Kidney (tissue), 14 donors: ENCODE data around the gene ELOVL1. TPM values are rescaled to one million over a fixed set of nuclear protein-coding genes. Genes with fewer than 3 reads are reported as not detected.
A peak's percentile ranks its signal among the peaks of the same experiment; 100 is the strongest.
"Not testable (repeated sequence)": the region's sequence is repeated elsewhere in the genome, so short reads cannot be mapped to it uniquely, and the experiment has no call there.

Experiments used
- DNase-seq, 5 donors: peaks; one replicate each; pipeline ENCODE4 v3.0.0-alpha.2; 2013 to 2020
- FAIRE-seq: peaks from 2 replicates; lab custom pipeline; 2012; peaks lifted over from hg19 to GRCh38; lab: Jason Lieb, UNC
- H3K27ac ChIP-seq, 2 donors: one replicate each; pipeline ENCODE4 v1.7.0; 2013; ENCODE audit warnings: low read depth in 2 of 2, low read length in 2 of 2, inconsistent platforms in 1 of 2
- H3K27me3 ChIP-seq: one replicate; pipeline ENCODE4 v1.7.1; 2013; ENCODE audit warnings: low read length, inconsistent platforms; ENCODE audit not compliant: control insufficient read depth, insufficient read depth
- H3K36me3 ChIP-seq, 3 donors: one replicate each; pipeline versions ENCODE4 v1.7.0 to v1.7.1; 2013; ENCODE audit warnings: low read length in 3 of 3, control low read depth in 1 of 3, inconsistent platforms in 1 of 3; ENCODE audit not compliant: insufficient read depth in 3 of 3, control insufficient read depth in 2 of 3
- H3K4me1 ChIP-seq, 3 donors: one replicate each; pipeline versions ENCODE4 v1.7.0 to v1.7.1; 2013; ENCODE audit warnings: low read length in 3 of 3, inconsistent platforms in 1 of 3, low read depth in 1 of 3; ENCODE audit not compliant: control insufficient read depth in 2 of 3, insufficient read depth in 2 of 3
- H3K4me3 ChIP-seq, 3 donors: one replicate each; pipeline versions ENCODE4 v1.7.0 to v1.8.1; 2013; ENCODE audit warnings: low read length in 3 of 3, control low read depth in 1 of 3, inconsistent platforms in 1 of 3
- H3K9ac ChIP-seq, 3 donors: one replicate each; pipeline versions ENCODE4 v1.7.0 to v1.7.1; 2013; ENCODE audit warnings: low read length in 3 of 3, control low read depth in 1 of 3, inconsistent platforms in 1 of 3
- H3K9me3 ChIP-seq, 3 donors: one replicate each; pipeline versions ENCODE4 v1.7.0 to v1.7.1; 2013; ENCODE audit warnings: low read length in 3 of 3, control low read depth in 1 of 3, inconsistent platforms in 1 of 3; ENCODE audit not compliant: control insufficient read depth in 2 of 3, insufficient read depth in 1 of 3
- intact Hi-C: fragments of 100-400 bp; cut with DNase I; formaldehyde crosslinking; loops from one replicate; pipeline ENCODE4 v1.11.1; 2022
- polyA plus RNA-seq: library from polyadenylated mRNA; stranded (reverse); fragments of 350-450 nt; fragmentation: Illumina TruSeq; extraction: RNeasy Lipid Tissue Mini Kit (QIAGEN cat#74804); gene quantifications from one replicate; pipeline ENCODE4 v1.2.3, GENCODE V29; 2014; ENCODE audit warnings: low read depth, low replicate concordance; ENCODE audit not compliant: insufficient read depth
- total RNA-seq: library from RNA; stranded (reverse); fragmentation: NEBNext Ultra II Directional; extraction: Animal tissue kit (Norgen Biotek cat#: 25700); gene quantifications from one replicate; pipeline ENCODE4 v1.2.1, GENCODE V29; 2021
- TF ChIP-seq, protein P1 (sequence below): IDR thresholded peaks from 3 replicates; pipeline ENCODE4 v1.5.1; 2012; ENCODE audit warnings: mild to moderate bottlenecking, moderate library complexity, borderline replicate concordance; ENCODE audit not compliant: insufficient read depth; ENCODE audit errors: extremely low read depth
- donor health status: control.
- donor health status: control.
- donor health status: control.
- donor health status: control.
- donor health status: control.
- donor health status: DM: yes; HTN: yes; CAD: no.
- donor health status: Normal renal cell carcinoma (clear cell type).

The ELOVL1 gene
- total and polyA plus RNA-seq, 2 donors from 2014 or later, result 85.1 to 86.0 TPM

DNA sequence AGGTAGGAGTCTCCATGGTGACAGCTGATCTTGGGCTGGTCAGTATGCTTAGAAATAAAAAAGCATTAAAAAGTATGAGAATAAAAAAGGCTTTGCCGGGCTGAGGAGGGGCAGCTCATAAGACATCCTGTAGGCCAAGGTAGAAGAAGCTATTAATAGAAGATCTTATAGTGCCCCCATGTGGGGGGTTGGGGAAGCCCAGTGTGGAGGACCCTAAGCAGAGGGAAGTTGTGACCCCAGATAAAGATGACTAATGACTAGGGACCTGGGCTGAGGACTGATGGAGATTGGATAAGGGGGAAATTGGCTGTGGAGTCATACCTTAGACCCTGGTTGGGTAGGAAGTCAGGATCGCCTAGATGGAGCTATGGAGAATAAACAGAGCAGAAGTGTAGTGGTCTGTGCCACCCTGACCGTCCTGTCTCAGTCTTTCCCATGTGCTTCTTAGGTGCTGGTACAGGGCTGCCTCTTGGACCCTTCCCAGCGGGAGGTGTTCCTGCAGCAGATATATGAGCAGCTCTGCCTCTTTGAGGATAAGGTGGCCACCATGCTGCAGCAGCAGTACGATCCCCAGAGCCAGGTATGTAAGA, 46.9 kb upstream of the ELOVL1 start:
- FAIRE-seq, result no peak
- no peak overlapping the region for H3K4me3 ChIP-seq
- H3K36me3 ChIP-seq, result peaks cover 0 to 34% (median 11%) of the 10 kb centered on the region in 3 donors
- H3K9ac ChIP-seq, result no peak overlapping the region
- TF ChIP-seq, protein P1, sequence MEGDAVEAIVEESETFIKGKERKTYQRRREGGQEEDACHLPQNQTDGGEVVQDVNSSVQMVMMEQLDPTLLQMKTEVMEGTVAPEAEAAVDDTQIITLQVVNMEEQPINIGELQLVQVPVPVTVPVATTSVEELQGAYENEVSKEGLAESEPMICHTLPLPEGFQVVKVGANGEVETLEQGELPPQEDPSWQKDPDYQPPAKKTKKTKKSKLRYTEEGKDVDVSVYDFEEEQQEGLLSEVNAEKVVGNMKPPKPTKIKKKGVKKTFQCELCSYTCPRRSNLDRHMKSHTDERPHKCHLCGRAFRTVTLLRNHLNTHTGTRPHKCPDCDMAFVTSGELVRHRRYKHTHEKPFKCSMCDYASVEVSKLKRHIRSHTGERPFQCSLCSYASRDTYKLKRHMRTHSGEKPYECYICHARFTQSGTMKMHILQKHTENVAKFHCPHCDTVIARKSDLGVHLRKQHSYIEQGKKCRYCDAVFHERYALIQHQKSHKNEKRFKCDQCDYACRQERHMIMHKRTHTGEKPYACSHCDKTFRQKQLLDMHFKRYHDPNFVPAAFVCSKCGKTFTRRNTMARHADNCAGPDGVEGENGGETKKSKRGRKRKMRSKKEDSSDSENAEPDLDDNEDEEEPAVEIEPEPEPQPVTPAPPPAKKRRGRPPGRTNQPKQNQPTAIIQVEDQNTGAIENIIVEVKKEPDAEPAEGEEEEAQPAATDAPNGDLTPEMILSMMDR, result peak; percentile 62
- H3K9me3 ChIP-seq, result no peaks in the 10 kb centered on the region
- H3K4me1 ChIP-seq, result peaks cover 0 to 5% (median 0%) of the 10 kb centered on the region in 3 donors
- peak in 4 of 5 donors; percentile 52 to 75 (median 58) for DNase-seq
- no peak overlapping the region for H3K27ac ChIP-seq
- intact Hi-C loops, result no loop called here
- H3K27me3 ChIP-seq, result no peaks in the 10 kb centered on the region

DNA sequence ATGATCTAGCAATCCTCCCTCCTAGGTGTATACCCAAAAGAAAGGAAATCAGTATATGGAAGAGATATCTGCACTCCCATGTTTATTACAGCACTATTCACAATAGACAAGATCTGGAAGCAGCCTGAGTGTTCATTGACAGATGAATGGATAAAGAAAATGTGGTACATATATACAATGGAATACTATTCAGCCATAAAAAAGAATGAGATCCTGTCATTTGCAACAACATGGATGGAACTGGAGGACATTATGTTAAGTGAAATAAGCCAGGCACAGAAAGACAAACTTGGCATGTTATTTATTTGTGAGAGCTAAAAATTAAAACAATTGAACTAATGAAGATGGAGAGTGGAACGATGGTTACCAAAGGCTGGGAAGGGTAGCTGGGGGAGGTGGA, 45.6 kb upstream of the ELOVL1 start:
- H3K4me1 ChIP-seq, intact Hi-C loops, H3K27ac ChIP-seq, H3K9ac ChIP-seq, H3K27me3 ChIP-seq, H3K4me3 ChIP-seq, DNase-seq, FAIRE-seq, H3K9me3 ChIP-seq: not testable (repeated sequence)
- H3K36me3 ChIP-seq, result peaks cover 0 to 27% (median 10%) of the 10 kb centered on the region in 3 donors

DNA sequence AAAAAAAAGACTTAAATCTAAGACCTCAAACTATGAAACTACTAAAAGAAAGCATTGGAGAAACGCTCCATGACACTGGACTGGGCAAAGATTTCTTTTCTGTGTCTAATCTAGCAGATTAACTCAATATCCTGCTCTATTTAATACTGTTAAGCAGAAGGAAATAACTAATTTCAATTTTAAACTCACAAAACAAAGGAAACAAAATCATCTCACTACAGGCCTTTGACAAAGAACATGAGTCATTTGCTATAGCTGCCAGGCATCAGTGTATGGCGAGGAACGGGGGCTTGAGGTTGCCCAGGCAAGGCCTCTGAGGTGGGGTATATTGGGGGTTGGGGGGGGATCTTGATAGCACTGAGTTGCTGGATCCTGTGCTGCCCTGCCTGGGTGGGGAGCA, 42.8 kb upstream of the ELOVL1 start:
- H3K9ac ChIP-seq, result no peak overlapping the region
- intact Hi-C loops, result no loop called here
- H3K27ac ChIP-seq, result no peak overlapping the region
- H3K4me3 ChIP-seq, result no peak overlapping the region
- TF ChIP-seq, protein P1, result no peak
- DNase-seq (no peak), FAIRE-seq (no peak)
- H3K36me3 ChIP-seq, result peaks cover 0 to 25% (median 11%) of the 10 kb centered on the region in 3 donors
- peaks cover 0 to 1% (median 0%) of the 10 kb centered on the region in 3 donors for H3K4me1 ChIP-seq
- H3K27me3 ChIP-seq, result no peaks in the 10 kb centered on the region
- H3K9me3 ChIP-seq, result no peaks in the 10 kb centered on the region

- Histone ChIP-seq H3K27me3 (no peaks in the 10 kb centered on the region), H3K27ac (peak overlapping the region in 1 of 2 donors; percentile 1), H3K4me3 (no peak overlapping the region), H3K9ac (no peak overlapping the region), H3K4me1 (peaks cover 0 to 5% (median 0%) of the 10 kb centered on the region in 3 donors), H3K36me3 (peaks cover 0 to 52% (median 26%) of the 10 kb centered on the region in 3 donors), H3K9me3 (no peaks in the 10 kb centered on the region)
- intact Hi-C loops, result no loop called here
- FAIRE-seq (no peak), DNase-seq (no peak)
- TF ChIP-seq, protein P1, result no peak
Measured at GRCh38 chr1:43405876-43406234, 38.0 kb upstream of the ELOVL1 start.
